ENCODE data around the gene GINS2.

GINS2 gene

DNA sequence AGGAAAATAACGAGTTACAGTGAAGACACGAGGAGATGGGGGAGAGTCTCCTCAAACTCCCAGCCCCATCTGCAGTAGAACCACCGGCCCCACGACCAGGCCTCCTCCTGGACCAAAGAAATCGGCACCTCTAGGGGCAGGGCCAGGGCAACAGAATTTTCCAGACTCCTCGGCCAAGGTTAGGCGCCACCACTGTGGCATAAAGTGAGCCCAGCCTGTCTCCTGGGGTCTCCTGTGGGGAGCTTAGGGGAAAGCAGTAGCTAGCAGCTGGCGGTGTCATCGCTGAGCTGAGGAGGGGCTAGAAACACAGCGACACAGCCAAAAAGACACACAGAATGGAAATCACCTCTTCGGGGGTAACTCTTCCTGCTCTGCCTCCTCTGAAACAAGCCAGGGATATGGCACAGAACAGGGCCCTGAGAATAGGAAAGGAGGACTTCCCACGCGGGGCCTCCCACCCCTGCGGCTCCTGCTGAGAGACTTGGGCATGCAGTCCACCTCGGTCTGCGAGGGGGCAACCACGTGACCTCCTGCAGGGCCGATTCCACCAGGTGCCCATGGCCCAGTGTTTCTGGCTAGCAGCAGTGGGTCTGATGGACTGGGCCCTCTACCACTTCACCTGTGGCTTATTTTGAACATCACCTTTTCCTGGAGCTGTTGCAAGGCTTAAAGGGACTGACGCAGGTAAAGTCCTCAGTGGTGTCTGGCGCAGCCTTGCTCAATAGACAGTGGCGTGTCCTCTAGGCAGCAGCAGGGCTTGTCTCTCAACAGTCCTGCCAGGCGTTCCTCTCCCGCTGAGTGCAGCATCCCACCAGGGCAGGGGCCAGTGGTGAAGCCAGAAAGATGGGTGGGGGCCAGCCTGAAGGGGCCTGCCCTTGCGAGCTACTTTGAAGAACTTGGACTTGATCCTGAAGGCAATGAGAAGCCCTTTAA, 6.7 kb upstream of the GINS2 start:
- no peak for DNase-seq (ENCODE audit: low read depth)
- TF ChIP-seq, protein P1, sequence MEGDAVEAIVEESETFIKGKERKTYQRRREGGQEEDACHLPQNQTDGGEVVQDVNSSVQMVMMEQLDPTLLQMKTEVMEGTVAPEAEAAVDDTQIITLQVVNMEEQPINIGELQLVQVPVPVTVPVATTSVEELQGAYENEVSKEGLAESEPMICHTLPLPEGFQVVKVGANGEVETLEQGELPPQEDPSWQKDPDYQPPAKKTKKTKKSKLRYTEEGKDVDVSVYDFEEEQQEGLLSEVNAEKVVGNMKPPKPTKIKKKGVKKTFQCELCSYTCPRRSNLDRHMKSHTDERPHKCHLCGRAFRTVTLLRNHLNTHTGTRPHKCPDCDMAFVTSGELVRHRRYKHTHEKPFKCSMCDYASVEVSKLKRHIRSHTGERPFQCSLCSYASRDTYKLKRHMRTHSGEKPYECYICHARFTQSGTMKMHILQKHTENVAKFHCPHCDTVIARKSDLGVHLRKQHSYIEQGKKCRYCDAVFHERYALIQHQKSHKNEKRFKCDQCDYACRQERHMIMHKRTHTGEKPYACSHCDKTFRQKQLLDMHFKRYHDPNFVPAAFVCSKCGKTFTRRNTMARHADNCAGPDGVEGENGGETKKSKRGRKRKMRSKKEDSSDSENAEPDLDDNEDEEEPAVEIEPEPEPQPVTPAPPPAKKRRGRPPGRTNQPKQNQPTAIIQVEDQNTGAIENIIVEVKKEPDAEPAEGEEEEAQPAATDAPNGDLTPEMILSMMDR (IDR thresholded peaks at IDR 0.05; ENCODE audit: low read depth, low read length, missing control alignments): no peak
- no peak overlapping the region for H3K4me3 ChIP-seq (ENCODE audit: low read depth, low read length)

DNA sequence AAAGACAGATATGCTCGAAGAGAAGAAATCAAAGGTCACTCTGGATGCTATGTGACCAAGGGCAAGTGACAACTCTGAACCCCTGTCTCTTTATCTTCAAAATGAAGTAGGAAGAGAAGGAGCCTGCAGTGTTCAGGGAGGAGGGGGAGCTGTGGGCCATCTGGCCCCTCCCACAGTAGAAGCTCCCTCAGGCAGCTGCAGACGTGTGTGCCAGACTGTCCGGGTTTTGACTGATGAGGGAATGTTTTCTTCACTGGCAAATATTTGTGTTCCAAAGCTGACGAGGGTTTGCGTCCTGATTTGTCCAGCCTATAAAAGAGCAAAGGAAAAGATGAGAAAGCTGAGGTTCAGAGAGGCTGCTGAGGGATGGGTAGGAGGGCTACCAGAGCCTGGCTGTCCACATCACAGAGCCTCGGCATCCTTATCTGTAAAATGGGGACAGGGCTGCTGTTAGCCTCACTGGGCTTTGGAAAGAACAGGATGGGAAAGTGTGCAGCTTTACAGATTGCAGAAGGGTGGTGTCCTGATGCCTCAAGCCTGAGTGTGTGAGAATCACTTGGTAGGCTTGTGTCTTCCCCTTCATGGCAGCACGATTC, 1.8 kb upstream of the GINS2 start:
- DNase-seq (ENCODE audit: low read depth): no peak
- TF ChIP-seq, protein P1 (IDR thresholded peaks at IDR 0.05; ENCODE audit: low read depth, low read length, missing control alignments): no peak
- no peak overlapping the region for H3K4me3 ChIP-seq (ENCODE audit: low read depth, low read length)

DNA sequence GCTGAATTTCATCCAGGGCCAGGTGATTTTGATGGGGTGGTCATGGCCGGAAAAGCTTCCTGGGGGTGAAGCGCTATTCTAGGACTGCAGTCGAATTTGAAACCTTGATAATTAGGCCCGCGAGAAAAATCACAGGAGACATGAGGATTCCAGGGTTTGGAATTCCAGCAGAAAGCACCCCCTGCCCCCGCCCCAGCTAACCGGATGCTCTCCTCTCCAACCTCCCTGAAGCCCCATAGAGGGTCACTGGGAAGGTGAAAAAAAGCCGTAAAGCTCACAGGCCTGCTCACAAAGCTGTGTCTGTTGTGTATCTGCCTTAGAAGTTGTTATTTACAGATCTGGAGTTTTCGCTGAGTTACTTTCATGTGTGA, 1.2 kb upstream of the GINS2 start:
- no peak for DNase-seq (ENCODE audit: low read depth)
- TF ChIP-seq, protein P1 (IDR thresholded peaks at IDR 0.05; ENCODE audit: low read depth, low read length, missing control alignments): no peak
- H3K4me3 ChIP-seq (ENCODE audit: low read depth, low read length): no peak overlapping the region

DNA sequence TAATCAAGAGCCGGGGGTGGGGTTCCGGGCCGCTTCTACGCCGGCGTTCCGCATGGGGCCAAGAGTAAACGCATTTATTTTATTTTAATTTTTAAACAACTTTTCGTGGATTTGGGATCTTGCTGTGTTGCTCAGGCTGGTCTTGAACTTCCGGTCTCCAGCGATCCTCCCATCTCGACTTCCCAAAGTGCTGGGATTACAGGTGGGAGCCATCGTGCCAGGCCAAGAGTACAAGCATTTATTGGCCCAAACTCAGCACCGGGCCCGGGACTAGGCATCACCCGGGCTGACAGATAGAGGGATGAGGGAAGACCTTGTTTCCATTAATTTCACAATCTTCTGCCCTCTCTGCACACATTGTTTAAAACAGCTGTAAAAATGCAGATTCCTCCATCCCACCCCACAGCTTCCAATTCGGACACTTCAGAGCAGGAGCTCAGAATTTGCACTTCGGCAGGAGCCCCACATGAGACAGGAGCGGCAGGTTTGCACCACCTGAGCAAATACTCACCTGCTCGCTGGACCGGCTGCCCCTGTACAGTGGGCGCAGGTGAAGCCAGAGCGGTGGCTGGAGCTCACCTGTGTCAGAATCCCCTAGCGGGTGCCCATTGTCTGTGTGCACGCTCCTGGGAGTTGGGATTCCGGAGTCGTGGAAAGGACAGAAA, 663 bp upstream of the GINS2 start:
- TF ChIP-seq, protein P1 (IDR thresholded peaks at IDR 0.05; ENCODE audit: low read depth, low read length, missing control alignments): no peak
- peak overlapping the region; percentile 34 for H3K4me3 ChIP-seq (ENCODE audit: low read depth, low read length)
- no peak for DNase-seq (ENCODE audit: low read depth)

DNA sequence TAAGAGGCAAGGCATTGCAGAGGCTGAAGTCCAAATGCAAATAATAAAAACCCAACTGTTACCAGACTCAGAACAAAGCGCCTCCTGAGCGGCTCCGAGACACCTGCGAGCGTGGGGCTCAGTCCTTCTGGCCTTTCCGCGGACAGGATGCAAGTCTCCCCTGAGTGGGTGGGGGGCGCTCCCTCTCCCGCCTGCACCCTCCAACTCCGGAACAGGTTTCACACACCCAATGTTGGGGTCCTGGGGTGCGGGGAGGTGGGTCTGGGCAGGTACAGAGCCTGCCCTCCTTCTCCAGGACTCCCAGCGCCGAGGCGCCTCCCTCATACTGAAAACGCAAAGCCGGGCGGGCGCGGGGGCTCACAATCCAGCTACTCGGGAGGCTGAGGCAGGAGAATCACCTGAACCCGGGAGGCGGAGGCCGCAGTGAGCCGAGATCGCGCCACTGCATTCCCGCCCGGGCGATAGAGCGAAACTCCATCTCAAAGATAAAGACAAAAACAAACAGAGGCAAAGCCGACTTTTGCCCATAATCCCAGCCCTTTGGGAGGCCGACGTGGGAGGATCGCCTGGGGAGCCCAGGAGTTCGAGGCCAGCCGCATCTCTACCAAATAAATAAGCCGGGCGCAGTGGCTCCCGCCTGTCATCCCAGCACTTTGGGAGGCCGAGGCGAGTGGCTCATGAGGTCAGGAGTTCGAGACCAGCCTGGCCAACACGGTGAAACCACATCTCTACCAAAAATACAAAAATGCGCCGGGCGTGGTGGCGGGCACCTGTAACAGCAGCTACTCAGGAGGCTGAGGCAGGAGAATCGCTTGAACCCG, 893 bp downstream of the GINS2 start:
- DNase-seq (ENCODE audit: low read depth): no peak

More for the DNA sequence above, 893 bp downstream of the GINS2 start:
- peak overlapping the region; percentile 90 for H3K4me3 ChIP-seq (ENCODE audit: low read depth, low read length)
- TF ChIP-seq, protein P1 (IDR thresholded peaks at IDR 0.05; ENCODE audit: low read depth, low read length, missing control alignments): no peak

Data from GM12864 (cell line).